Measurements from ENCODE around the gene TH.

The TH gene

GRCh38 chr11:2205981-2206690 lies 34.5 kb upstream of the TH start:
- H3K9ac ChIP-seq (ENCODE audit: low read length): no peak overlapping the region
- WGBS (ENCODE audit: extremely low coverage, insufficient coverage, low lambda C conversion rate): no CpG with 5 or more reads among the region's 12 CpGs
- DNase-seq: no peak

DNA sequence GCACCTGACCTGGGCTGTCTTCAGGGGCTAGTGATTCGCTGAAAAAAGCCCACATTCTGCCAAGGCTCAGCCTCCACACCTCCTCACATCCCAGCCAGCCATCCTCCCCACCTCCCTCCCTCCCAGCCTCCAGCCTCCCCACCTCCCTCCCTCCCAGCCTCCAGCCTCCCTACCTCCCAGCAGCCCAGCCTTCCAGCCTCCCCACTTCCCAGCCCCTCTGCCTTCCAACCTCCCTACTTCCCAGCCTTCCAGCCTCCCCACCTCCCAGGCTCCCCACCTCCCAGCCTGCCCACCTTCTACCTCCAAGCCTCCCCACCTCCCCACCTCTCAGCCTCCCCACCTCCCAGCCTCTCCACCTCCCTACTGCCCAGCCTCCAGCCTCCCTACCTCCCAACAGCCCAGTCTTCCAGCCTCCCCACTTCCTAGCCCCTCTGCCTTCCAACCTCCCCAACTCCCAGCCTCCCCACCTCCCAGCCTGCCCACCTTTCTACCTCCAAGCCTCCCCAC lies 33.7 kb upstream of the TH start:
- Histone ChIP-seq H3K4me3 (ENCODE audit: low read length) (no peak overlapping the region), H4K8ac (ENCODE audit: low read depth, low read length) (no peak overlapping the region), H3K36me3 (ENCODE audit: control insufficient read depth, insufficient read depth, low read length) (no peaks in the 10 kb centered on the region), H2BK5ac (ENCODE audit: low read length) (no peak overlapping the region), H3K18ac (ENCODE audit: low read length) (no peak overlapping the region), H3K79me1 (ENCODE audit: low read length) (no peaks in the 10 kb centered on the region), H3K9ac (ENCODE audit: low read length) (no peak overlapping the region), H2BK120ac (ENCODE audit: low read depth, low read length) (no peak overlapping the region), H3K56ac (ENCODE audit: low read length) (no peak overlapping the region), H4K5ac (ENCODE audit: low read length) (no peak overlapping the region), H3K27me3 (ENCODE audit: insufficient read depth, low read length, poor library complexity) (no peaks in the 10 kb centered on the region), H3K4ac (ENCODE audit: low read depth, low read length) (no peak overlapping the region), H2AK5ac (ENCODE audit: low read length) (no peak overlapping the region), H2BK15ac (replicated peaks; ENCODE audit: low read depth) (no peak overlapping the region), H3K4me2 (ENCODE audit: low read length) (no peak overlapping the region), H3K23ac (ENCODE audit: low read length) (no peak overlapping the region), H3K27ac (ENCODE audit: low read depth, low read length) (no peak overlapping the region), H3K79me2 (ENCODE audit: control insufficient read depth, insufficient read depth, low read length) (no peaks in the 10 kb centered on the region), H3K4me1 (ENCODE audit: control insufficient read depth, low read depth, low read length) (no peaks in the 10 kb centered on the region)
- no CpG with 5 or more reads among the region's 1 CpG for WGBS (ENCODE audit: extremely low coverage, insufficient coverage, low lambda C conversion rate)
- no peak for DNase-seq

More at GRCh38 chr11:2205981-2206690, 34.5 kb upstream of the TH start:
- Histone ChIP-seq H3K27me3 (ENCODE audit: insufficient read depth, low read length, poor library complexity) (no peaks in the 10 kb centered on the region), H3K36me3 (ENCODE audit: control insufficient read depth, insufficient read depth, low read length) (no peaks in the 10 kb centered on the region), H4K8ac (ENCODE audit: low read depth, low read length) (no peak overlapping the region), H3K56ac (ENCODE audit: low read length) (no peak overlapping the region), H4K5ac (ENCODE audit: low read length) (no peak overlapping the region), H2BK15ac (replicated peaks; ENCODE audit: low read depth) (no peak overlapping the region), H3K4me2 (ENCODE audit: low read length) (no peak overlapping the region), H2BK120ac (ENCODE audit: low read depth, low read length) (no peak overlapping the region), H3K79me1 (ENCODE audit: low read length) (no peaks in the 10 kb centered on the region), H3K79me2 (ENCODE audit: control insufficient read depth, insufficient read depth, low read length) (no peaks in the 10 kb centered on the region), H3K4me1 (ENCODE audit: control insufficient read depth, low read depth, low read length) (no peaks in the 10 kb centered on the region), H3K23ac (ENCODE audit: low read length) (no peak overlapping the region), H3K4me3 (ENCODE audit: low read length) (no peak overlapping the region), H3K27ac (ENCODE audit: low read depth, low read length) (no peak overlapping the region), H3K18ac (ENCODE audit: low read length) (no peak overlapping the region), H3K4ac (ENCODE audit: low read depth, low read length) (no peak overlapping the region), H2BK5ac (ENCODE audit: low read length) (no peak overlapping the region), H2AK5ac (ENCODE audit: low read length) (no peak overlapping the region)

GRCh38 chr11:2204361-2205213 lies 33.0 kb upstream of the TH start:
- Histone ChIP-seq H3K4me3 (ENCODE audit: low read length) (no peak overlapping the region), H3K36me3 (ENCODE audit: control insufficient read depth, insufficient read depth, low read length) (no peaks in the 10 kb centered on the region), H2BK120ac (ENCODE audit: low read depth, low read length) (no peak overlapping the region), H4K5ac (ENCODE audit: low read length) (no peak overlapping the region), H2BK5ac (ENCODE audit: low read length) (no peak overlapping the region), H2AK5ac (ENCODE audit: low read length) (no peak overlapping the region), H3K4me2 (ENCODE audit: low read length) (no peak overlapping the region), H4K8ac (ENCODE audit: low read depth, low read length) (no peak overlapping the region), H3K79me2 (ENCODE audit: control insufficient read depth, insufficient read depth, low read length) (no peaks in the 10 kb centered on the region), H3K27ac (ENCODE audit: low read depth, low read length) (no peak overlapping the region), H3K4ac (ENCODE audit: low read depth, low read length) (no peak overlapping the region), H3K9ac (ENCODE audit: low read length) (no peak overlapping the region), H3K27me3 (ENCODE audit: insufficient read depth, low read length, poor library complexity) (no peaks in the 10 kb centered on the region), H3K4me1 (ENCODE audit: control insufficient read depth, low read depth, low read length) (no peaks in the 10 kb centered on the region), H3K79me1 (ENCODE audit: low read length) (no peaks in the 10 kb centered on the region), H2BK15ac (replicated peaks; ENCODE audit: low read depth) (no peak overlapping the region), H3K18ac (ENCODE audit: low read length) (no peak overlapping the region), H3K23ac (ENCODE audit: low read length) (no peak overlapping the region), H3K56ac (ENCODE audit: low read length) (no peak overlapping the region)
- DNase-seq: no peak
- no CpG with 5 or more reads among the region's 21 CpGs for WGBS (ENCODE audit: extremely low coverage, insufficient coverage, low lambda C conversion rate)

- H2AK5ac ChIP-seq (ENCODE audit: low read length): no peak overlapping the region
- no peak overlapping the region for H3K27ac ChIP-seq (ENCODE audit: low read depth, low read length)
- DNase-seq: no peak
- H2BK120ac ChIP-seq (ENCODE audit: low read depth, low read length): no peak overlapping the region
- no peaks in the 10 kb centered on the region for H3K79me2 ChIP-seq (ENCODE audit: control insufficient read depth, insufficient read depth, low read length)
- H4K8ac ChIP-seq (ENCODE audit: low read depth, low read length): no peak overlapping the region
- no peaks in the 10 kb centered on the region for H3K79me1 ChIP-seq (ENCODE audit: low read length)
- no peak overlapping the region for H3K4me2 ChIP-seq (ENCODE audit: low read length)
- no peaks in the 10 kb centered on the region for H3K36me3 ChIP-seq (ENCODE audit: control insufficient read depth, insufficient read depth, low read length)
- H2BK15ac ChIP-seq (replicated peaks; ENCODE audit: low read depth): no peak overlapping the region
- no peak overlapping the region for H3K23ac ChIP-seq (ENCODE audit: low read length)
- no peaks in the 10 kb centered on the region for H3K4me1 ChIP-seq (ENCODE audit: control insufficient read depth, low read depth, low read length)
- no peak overlapping the region for H3K56ac ChIP-seq (ENCODE audit: low read length)
- H4K5ac ChIP-seq (ENCODE audit: low read length): no peak overlapping the region
- WGBS (ENCODE audit: extremely low coverage, insufficient coverage, low lambda C conversion rate): no CpG with 5 or more reads among the region's 23 CpGs
- no peak overlapping the region for H3K9ac ChIP-seq (ENCODE audit: low read length)
- H3K27me3 ChIP-seq (ENCODE audit: insufficient read depth, low read length, poor library complexity): no peaks in the 10 kb centered on the region
- H3K4ac ChIP-seq (ENCODE audit: low read depth, low read length): no peak overlapping the region
- H3K18ac ChIP-seq (ENCODE audit: low read length): no peak overlapping the region
- H3K4me3 ChIP-seq (ENCODE audit: low read length): no peak overlapping the region
- H2BK5ac ChIP-seq (ENCODE audit: low read length): no peak overlapping the region
These were observed 32.0 kb upstream of the TH start for GRCh38 chr11:2203440-2204259.

- H3K56ac ChIP-seq (ENCODE audit: low read length): no peak overlapping the region
- no peak overlapping the region for H2BK120ac ChIP-seq (ENCODE audit: low read depth, low read length)
- H3K36me3 ChIP-seq (ENCODE audit: control insufficient read depth, insufficient read depth, low read length): no peaks in the 10 kb centered on the region
- no peak overlapping the region for H3K27ac ChIP-seq (ENCODE audit: low read depth, low read length)
- no peak overlapping the region for H3K4ac ChIP-seq (ENCODE audit: low read depth, low read length)
- H3K18ac ChIP-seq (ENCODE audit: low read length): no peak overlapping the region
- no peaks in the 10 kb centered on the region for H3K4me1 ChIP-seq (ENCODE audit: control insufficient read depth, low read depth, low read length)
- no peak for DNase-seq
- no peaks in the 10 kb centered on the region for H3K79me2 ChIP-seq (ENCODE audit: control insufficient read depth, insufficient read depth, low read length)
- H3K4me3 ChIP-seq (ENCODE audit: low read length): no peak overlapping the region
- H3K27me3 ChIP-seq (ENCODE audit: insufficient read depth, low read length, poor library complexity): no peaks in the 10 kb centered on the region
- no peak overlapping the region for H4K5ac ChIP-seq (ENCODE audit: low read length)
- no peak overlapping the region for H3K4me2 ChIP-seq (ENCODE audit: low read length)
- H2AK5ac ChIP-seq (ENCODE audit: low read length): no peak overlapping the region
- H4K8ac ChIP-seq (ENCODE audit: low read depth, low read length): no peak overlapping the region
- no peak overlapping the region for H3K9ac ChIP-seq (ENCODE audit: low read length)
- H3K23ac ChIP-seq (ENCODE audit: low read length): no peak overlapping the region
- H3K79me1 ChIP-seq (ENCODE audit: low read length): no peaks in the 10 kb centered on the region
- no peak overlapping the region for H2BK15ac ChIP-seq (replicated peaks; ENCODE audit: low read depth)
- no peak overlapping the region for H2BK5ac ChIP-seq (ENCODE audit: low read length)
- WGBS (ENCODE audit: extremely low coverage, insufficient coverage, low lambda C conversion rate): no CpG with 5 or more reads among the region's 10 CpGs
These were observed 31.4 kb upstream of the TH start for GRCh38 chr11:2202900-2203439.
